IPS-18a (cell line): ENCODE data around the gene ZFP69.
A peak's percentile ranks its signal among the peaks of the same experiment; 100 is the strongest.

Experiments
- H3K27ac ChIP-seq: one replicate; pipeline ENCODE4 v1.5.1; 2013; ENCODE audit warnings: low read length
- H3K27me3 ChIP-seq: one replicate; pipeline ENCODE4 v1.6.1; 2013; ENCODE audit warnings: mild to moderate bottlenecking, low read length; ENCODE audit not compliant: control insufficient read depth, insufficient read depth
- H3K36me3 ChIP-seq: one replicate; pipeline ENCODE4 v1.6.1; 2013; ENCODE audit warnings: low read depth, low read length; ENCODE audit not compliant: control insufficient read depth
- H3K4me1 ChIP-seq: one replicate; pipeline ENCODE4 v1.6.1; 2013; ENCODE audit warnings: low read depth, low read length; ENCODE audit not compliant: control insufficient read depth
- H3K4me3 ChIP-seq: one replicate; pipeline ENCODE4 v1.5.1; 2013; ENCODE audit warnings: low read length
- H3K9ac ChIP-seq: one replicate; pipeline ENCODE4 v1.6.1; 2013; ENCODE audit warnings: mild to moderate bottlenecking, low read length, moderate library complexity
- H3K9me3 ChIP-seq: one replicate; pipeline ENCODE4 v1.6.1; 2013; ENCODE audit warnings: low read depth, low read length; ENCODE audit not compliant: control insufficient read depth

ZFP69 gene

DNA sequence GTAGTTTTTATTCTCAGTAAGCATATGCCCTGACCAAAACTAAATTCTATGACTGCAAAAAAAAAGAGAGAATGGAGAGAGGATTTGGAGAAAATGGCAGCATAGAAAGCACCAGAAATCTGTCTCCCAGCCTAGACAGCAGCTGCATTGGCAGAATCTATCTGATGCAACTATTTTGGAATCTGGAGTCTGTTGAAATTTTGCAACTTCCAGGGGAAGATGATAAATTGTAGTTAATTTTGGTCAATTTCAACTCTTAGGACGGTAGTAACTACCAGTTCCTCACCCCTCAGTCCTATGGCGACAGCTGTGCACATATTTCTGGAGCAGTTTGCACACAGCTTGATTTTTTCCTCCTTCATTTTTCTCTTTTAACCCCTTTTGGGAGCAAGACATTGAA is 42.4 kb downstream of the ZFP69 start:
- Histone ChIP-seq H3K4me3 (no peak overlapping the region), H3K27me3 (no peaks in the 10 kb centered on the region), H3K9ac (no peak overlapping the region), H3K4me1 (no peaks in the 10 kb centered on the region), H3K9me3 (peaks cover 9% of the 10 kb centered on the region), H3K36me3 (peaks cover 5% of the 10 kb centered on the region), H3K27ac (no peak overlapping the region)

DNA sequence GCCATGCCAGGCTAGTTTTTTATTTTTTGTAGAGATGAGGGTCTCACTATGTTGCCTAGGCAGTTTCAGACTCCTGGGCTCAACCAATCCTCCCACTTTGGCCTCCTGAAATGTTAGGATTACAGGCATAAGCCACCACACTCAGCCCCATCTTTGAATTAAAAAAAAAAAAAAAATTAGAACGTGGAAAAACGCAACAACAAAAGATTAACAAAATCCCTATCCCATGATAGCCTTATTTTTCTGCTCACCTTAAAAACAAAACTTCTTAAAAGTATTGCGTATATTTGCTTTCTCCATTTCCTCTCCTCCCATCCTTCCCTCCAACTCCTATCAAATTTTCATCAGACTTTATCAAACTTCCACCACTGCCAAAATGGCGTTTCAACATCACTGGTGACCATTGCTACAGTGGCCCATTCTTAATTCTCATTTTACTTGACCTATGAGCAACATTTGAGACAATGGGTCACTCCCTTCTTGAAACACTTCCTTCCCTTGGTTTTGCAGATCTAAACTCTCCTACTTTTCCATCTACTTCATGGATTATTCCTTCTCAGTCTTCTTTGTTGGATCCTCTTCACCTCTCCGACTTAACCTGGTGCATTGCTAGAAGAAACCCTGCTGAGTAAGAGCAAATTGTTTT is 53.8 kb downstream of the ZFP69 start:
- peaks cover 3% of the 10 kb centered on the region for H3K4me1 ChIP-seq
- no peaks in the 10 kb centered on the region for H3K27me3 ChIP-seq
- peak overlapping the region; percentile 74 for H3K27ac ChIP-seq
- peak overlapping the region; percentile 93 for H3K4me3 ChIP-seq
- no peaks in the 10 kb centered on the region for H3K36me3 ChIP-seq
- no peaks in the 10 kb centered on the region for H3K9me3 ChIP-seq
- peak overlapping the region; percentile 94 for H3K9ac ChIP-seq

GRCh38 chr1:40531381-40532061 is 54.4 kb downstream of the ZFP69 start, which contains the start of gene ZNF684:
TSS of gene ZNF684 (plus strand) at chr1:40531637. CDS start at chr1:40533167, 1,530 bp downstream.
- Histone ChIP-seq H3K4me3 (peak within 1 kb of the TSS; percentile 93), H3K27ac (peak within 1 kb of the TSS; percentile 74), H3K4me1 (peaks cover 3% of the 10 kb centered on the region), H3K9ac (peak within 1 kb of the TSS; percentile 94), H3K9me3 (no peaks in the 10 kb centered on the region), H3K27me3 (no peaks in the 10 kb centered on the region), H3K36me3 (no peaks in the 10 kb centered on the region)

DNA sequence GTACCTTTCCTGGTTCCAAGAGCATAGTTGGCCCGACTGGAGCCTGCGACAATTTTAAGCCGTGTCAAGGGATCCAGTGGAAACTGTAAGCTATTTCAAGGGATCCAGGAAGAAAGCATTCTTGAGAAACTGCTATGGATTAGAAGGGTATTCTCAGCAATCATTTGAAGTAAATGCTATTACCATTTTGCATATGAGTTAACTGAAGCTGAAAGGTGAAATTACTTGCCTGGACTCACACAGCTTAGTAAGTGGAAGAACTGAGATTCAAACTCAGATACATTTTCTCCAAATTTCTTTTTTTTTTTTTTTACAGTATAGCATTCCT is 54.9 kb downstream of the ZFP69 start:
- Histone ChIP-seq H3K27me3 (no peaks in the 10 kb centered on the region), H3K4me3 (peak overlapping the region; percentile 93), H3K27ac (peak overlapping the region; percentile 66), H3K4me1 (peaks cover 3% of the 10 kb centered on the region), H3K36me3 (no peaks in the 10 kb centered on the region), H3K9me3 (no peaks in the 10 kb centered on the region), H3K9ac (peak overlapping the region; percentile 94)

GRCh38 chr1:40532844-40533424 is 55.8 kb downstream of the ZFP69 start:
- Histone ChIP-seq H3K4me1 (peaks cover 3% of the 10 kb centered on the region), H3K4me3 (peak overlapping the region; percentile 93), H3K36me3 (no peaks in the 10 kb centered on the region), H3K9ac (no peak overlapping the region), H3K9me3 (no peaks in the 10 kb centered on the region), H3K27ac (no peak overlapping the region), H3K27me3 (no peaks in the 10 kb centered on the region)

GRCh38 chr1:40534589-40534988 is 57.5 kb downstream of the ZFP69 start:
- Histone ChIP-seq H3K9me3 (no peaks in the 10 kb centered on the region), H3K27me3 (no peaks in the 10 kb centered on the region), H3K9ac (no peak overlapping the region), H3K4me1 (peaks cover 3% of the 10 kb centered on the region), H3K36me3 (no peaks in the 10 kb centered on the region), H3K27ac (no peak overlapping the region), H3K4me3 (no peak overlapping the region)

GRCh38 chr1:40535732-40536131 is 58.6 kb downstream of the ZFP69 start:
- Histone ChIP-seq H3K4me1 (peaks cover 3% of the 10 kb centered on the region), H3K27me3 (no peaks in the 10 kb centered on the region), H3K4me3 (no peak overlapping the region), H3K9ac (no peak overlapping the region), H3K36me3 (no peaks in the 10 kb centered on the region), H3K27ac (no peak overlapping the region), H3K9me3 (no peaks in the 10 kb centered on the region)

- Histone ChIP-seq H3K9me3 (no peaks in the 10 kb centered on the region), H3K4me1 (no peaks in the 10 kb centered on the region), H3K4me3 (no peak overlapping the region), H3K9ac (no peak overlapping the region), H3K27ac (no peak overlapping the region), H3K36me3 (peaks cover 8% of the 10 kb centered on the region), H3K27me3 (no peaks in the 10 kb centered on the region)
Measured at GRCh38 chr1:40539338-40539737, 62.2 kb downstream of the ZFP69 start.
